GM19395 (cell line): ENCODE data around the gene BACH2.
"Not testable (repeated sequence)": the region's sequence is repeated elsewhere in the genome, so short reads cannot be mapped to it uniquely, and the experiment has no call there.

ENCODE experiments used
- ATAC-seq: cut with Tn5 transposase; IDR thresholded peaks from one replicate; pipeline ENCODE4 v1.9.1; 2021; ENCODE audit warnings: mild to moderate bottlenecking, moderate library complexity; ENCODE audit not compliant: unreplicated experiment

The BACH2 gene

DNA sequence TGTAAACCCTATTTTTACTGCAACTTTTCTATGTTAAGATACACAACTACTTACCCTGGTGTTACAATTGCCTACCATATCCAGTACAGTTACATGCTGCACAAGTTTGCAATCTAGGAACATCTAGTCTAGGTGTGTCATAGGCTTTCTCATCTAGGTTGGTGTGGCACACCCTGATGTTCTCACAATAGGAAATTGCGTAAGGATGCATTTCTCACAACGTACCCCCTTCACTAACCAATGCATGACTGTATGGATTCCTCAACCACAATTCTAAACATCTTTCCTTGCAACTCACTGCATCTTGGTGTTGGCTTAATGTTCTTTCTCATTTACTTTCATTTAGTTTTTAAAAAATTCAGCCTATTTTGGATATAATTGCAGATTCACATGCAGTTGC, 370.8 kb downstream of the BACH2 start:
- ATAC-seq: no peak

DNA sequence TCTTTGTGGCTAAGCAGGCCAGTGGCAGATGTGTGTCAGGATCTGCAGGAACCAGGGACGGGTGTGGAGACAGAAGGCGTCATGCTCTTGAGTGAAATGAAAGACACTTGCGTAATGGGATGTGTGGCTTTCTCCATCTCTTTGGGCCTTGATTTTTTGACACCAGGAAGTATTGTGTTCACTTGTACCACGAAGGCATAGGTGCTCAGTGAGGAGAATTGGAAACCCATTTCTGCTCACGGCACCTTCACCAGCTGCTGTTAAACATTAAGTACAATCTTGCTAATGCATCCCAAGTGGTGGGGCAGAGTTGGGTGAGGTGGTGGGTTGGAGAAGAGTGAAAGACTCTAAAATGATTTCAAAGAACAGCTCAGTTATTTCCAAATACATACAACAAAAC, 372.4 kb downstream of the BACH2 start:
- ATAC-seq: no peak

- ATAC-seq: no peak
These were observed 375.0 kb downstream of the BACH2 start for GRCh38 chr6:89921691-89922090.

- no peak for ATAC-seq
These were observed 375.4 kb downstream of the BACH2 start for GRCh38 chr6:89921197-89921596.

- ATAC-seq: no peak
These were observed 378.8 kb downstream of the BACH2 start for GRCh38 chr6:89917801-89918366.

DNA sequence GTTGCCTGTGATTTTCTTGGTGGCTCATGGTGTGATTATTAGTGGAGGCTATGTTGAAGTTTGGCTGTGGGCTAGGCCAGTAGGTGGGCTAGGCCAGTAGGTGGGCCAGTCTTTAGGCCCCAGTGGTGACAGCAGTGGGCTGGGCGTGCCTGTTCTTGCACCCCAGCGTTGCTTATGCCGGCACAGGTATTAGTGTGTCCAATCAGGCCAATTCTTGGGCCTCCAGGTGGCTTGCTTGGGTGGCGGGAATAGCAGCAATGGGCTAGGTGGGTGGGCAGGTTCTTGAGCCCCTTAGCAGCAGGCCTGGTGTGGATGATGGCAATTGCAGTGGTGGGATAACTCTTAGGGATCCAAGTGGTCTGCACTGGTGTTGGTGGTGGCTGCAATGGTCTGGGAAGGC, 379.4 kb downstream of the BACH2 start:
- ATAC-seq: no peak

DNA sequence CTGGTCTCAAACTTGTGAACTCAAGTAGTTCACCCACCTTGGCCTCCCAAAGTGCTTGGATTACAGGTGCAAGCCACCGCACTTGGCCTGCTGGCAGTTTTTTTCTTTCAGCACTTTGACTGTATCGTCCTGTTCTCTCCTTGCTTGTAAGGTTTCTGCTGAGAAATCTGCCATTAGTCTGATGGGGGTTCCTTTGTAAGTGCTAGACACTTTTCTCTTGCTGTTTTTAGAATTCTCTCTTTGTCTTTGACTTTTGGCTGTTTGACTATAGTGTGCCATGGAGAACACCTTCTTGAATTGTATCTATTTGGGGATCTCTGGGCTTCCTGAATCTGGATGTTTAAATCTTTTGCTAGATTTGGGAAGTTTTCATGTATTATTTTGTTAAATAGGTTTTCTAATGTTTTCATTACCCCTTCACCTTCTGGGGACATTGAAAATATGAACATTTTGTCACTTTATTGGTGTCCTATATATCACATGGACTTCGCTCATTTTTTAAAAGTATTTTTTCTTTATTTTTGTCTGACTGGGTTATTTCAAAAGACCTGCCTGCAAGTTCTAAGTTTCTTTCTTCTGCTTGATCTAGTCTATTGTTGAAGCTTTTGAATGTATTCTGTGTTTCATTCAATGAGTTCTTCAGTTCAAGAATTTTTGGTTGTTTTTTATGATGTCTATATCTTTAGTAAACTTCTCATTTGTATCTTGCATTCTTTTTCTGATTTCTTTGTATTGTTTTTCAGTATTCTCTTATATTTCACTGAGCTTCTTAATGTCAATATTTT, 380.3 kb downstream of the BACH2 start:
- no peak for ATAC-seq

DNA sequence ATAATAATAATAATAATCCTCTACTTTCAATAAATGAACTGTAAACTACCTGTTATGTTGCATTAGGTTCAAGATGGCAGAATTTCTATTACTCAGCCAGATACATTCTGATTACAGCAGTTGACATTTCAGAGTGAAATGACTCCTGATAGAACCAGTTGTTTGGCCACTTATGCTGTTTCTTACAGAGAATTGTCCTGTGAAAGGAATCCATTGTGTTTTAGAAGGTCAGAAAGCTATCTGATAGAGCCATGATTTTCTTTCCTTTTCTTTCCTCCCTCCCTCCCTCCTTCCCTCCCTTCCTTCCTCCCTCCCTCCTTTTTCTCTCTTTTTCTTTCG, 385.8 kb downstream of the BACH2 start:
- no peak for ATAC-seq

DNA sequence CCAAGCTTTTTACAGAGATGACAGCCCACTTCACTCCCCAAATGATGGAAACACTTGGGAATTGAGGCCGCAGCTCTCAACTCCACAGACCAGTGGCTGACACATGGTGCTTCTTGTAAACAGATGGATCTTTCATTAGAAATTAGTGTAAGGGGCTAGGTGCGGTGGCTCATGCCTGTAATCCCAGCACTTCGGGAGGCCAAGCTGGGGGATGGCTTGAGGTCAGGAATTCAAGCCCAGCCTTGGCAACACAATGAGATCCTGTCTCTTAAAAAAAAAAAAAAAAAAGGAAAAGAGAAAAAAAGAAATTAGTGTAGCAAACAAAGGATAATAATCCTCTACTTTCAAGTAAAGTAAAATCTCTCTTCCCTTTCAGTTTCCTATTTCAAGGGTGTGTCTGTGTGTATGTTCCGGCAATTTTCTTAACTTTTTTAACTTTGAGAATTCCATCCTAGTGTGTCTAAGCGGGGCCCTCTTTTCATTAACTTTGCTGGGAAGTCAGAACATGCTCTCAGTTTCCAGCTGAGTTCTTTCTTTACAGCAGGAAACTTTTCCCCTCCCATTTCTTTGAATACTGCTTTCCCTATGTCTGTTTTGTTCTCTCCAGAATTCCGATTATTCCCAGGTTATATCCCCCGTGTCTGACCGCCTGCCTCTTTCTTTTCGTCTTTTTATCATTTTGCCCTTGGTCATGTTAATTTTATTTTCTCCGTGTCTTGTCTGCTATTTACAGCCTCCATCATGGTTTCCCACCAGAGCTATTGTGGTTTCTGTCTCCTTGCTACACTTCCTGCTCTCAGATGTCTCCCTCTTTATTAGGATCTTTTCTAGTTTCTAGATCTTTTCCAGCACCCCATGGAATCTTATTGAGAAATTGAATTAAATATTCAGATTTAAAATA, 386.4 kb downstream of the BACH2 start:
- not testable (repeated sequence) for ATAC-seq

- ATAC-seq: no peak
These were observed 401.3 kb downstream of the BACH2 start for GRCh38 chr6:89895276-89895874.

DNA sequence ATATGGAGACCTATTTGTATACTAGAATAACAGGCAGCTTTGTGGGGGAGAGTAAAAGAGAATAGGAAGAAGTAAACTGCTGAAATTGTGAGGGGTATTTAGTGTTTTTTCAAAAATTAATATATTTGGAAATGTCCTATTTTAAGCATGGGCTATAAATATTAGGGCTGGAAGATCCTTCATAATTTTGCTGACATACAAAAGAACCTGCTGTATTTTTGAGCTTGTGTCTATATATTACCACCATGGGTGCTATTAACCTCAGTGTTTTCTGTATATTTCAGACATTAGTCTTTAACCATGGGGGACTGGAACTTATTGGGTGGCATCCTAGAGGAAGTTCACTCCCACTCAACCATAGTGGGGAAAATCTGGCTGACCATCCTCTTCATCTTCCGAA, 402.5 kb downstream of the BACH2 start, which contains the start of gene GJA10:
TSS of gene GJA10 (plus strand) at position 301 of the 400 bp plus-strand sequence. CDS start at position 301, 0 bp downstream.
- no peak for ATAC-seq

GRCh38 chr6:89892577-89892976, 404.1 kb downstream of the BACH2 start:
- ATAC-seq: not testable (repeated sequence)

DNA sequence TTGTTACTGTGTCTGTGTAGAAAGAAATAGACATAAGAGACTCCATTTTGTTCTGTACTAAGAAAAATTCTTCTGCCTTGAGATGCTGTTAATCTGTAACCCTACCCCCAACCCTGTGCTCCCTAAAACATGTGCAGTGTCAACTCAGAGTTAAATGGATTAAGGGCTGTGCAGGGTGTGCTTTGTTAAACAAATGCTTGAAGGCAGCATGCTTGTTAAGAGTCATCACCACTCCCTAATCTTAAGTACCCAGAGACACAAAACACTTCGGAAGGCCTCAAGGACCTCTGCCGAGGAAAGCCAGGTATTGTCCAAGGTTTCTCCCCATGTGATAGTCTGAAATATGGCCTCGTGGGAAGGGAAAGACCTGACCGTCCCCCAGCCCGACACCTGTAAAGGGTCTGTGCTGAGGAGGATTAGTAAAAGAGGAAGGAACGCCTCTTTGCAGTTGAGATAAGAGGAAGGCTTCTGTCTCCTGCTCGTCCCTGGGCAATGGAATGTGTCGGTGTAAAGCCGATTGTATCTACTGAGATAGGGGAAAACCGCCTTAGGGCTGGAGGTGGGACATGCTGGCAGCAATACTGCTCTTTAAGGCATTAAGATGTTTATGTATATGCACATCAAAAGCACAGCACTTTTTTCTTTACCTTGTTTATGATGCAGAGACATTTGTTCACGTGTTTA, 405.7 kb downstream of the BACH2 start:
- ATAC-seq: not testable (repeated sequence)

- ATAC-seq: no peak
These were observed 407.8 kb downstream of the BACH2 start for GRCh38 chr6:89888871-89889270.

GRCh38 chr6:89888138-89888514, 408.5 kb downstream of the BACH2 start:
- no peak for ATAC-seq

GRCh38 chr6:89887452-89888137, 409.0 kb downstream of the BACH2 start:
- no peak for ATAC-seq

DNA sequence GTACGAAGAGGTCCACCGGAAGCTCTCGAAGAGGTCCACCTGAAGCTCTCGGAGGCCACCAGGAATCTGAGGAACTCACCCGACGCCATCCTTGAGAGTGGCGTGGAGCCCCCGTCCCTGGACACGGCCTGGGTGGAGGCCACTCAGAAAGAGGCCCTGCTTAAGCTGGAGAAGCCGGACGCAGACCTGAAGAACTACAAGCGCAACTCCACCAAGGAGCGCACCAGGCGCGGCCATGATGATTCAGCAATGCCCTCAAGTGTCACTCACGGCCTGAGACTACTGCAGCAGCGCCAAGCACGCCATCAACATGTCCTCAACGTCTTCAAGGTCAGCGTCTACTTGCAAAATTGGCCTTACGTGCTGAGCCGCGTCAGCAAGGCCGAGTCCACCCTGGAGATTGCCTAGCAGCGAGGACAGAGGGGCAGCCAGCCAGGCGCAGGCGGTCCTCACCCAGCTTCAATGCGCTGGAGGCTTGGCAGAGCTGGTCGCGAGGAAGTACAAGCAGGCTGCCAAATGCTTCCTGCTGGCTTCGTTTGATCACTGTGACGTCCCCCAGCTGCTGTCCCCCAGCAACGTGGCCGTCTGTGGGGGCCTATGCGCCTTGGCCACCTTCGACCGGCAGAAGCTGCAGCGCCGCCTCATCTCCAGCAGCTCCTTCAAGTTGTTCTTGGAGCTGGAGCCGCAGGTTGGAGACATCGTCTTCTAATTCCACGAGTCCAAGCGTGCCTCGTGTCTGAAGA, 410.1 kb downstream of the BACH2 start:
- no peak for ATAC-seq
